Activated CD8-positive, alpha-beta memory T cell treated with anti-CD3 and anti-CD28 coated beads, Interleukin-2, amount 50 U/mL, for 24 hours (primary cell): ENCODE measurements around the gene SND1.

ENCODE experiments used
- DNase-seq: peaks from one replicate; pipeline ENCODE4 v3.0.0-alpha.2; 2020; ENCODE audit errors: extremely low read depth

Gene SND1

GRCh38 chr7:127870231-127870907, 218.4 kb downstream of the SND1 start:
- DNase-seq = no peak

- no peak for DNase-seq
Measured at GRCh38 chr7:127871226-127871625, 219.2 kb downstream of the SND1 start.

- no peak for DNase-seq
Measured at GRCh38 chr7:127872122-127872521, 220.1 kb downstream of the SND1 start.

- DNase-seq = no peak
Measured at GRCh38 chr7:127873151-127873550, 221.2 kb downstream of the SND1 start.

GRCh38 chr7:127873715-127874636, 222.0 kb downstream of the SND1 start:
- DNase-seq = no peak

GRCh38 chr7:127874951-127875608, 223.1 kb downstream of the SND1 start:
- no peak for DNase-seq

- DNase-seq = no peak
Measured at GRCh38 chr7:127876393-127876792, 224.4 kb downstream of the SND1 start.

GRCh38 chr7:127877951-127878350, 226.0 kb downstream of the SND1 start:
- DNase-seq = no peak

GRCh38 chr7:127878791-127879190, 226.8 kb downstream of the SND1 start:
- DNase-seq = no peak

- no peak for DNase-seq
Measured at GRCh38 chr7:127879436-127879835, 227.4 kb downstream of the SND1 start.

- DNase-seq = no peak
Measured at GRCh38 chr7:127879942-127880341, 227.9 kb downstream of the SND1 start.

- DNase-seq = no peak
Measured at GRCh38 chr7:127880454-127880853, 228.5 kb downstream of the SND1 start.

GRCh38 chr7:127881564-127881963, 229.6 kb downstream of the SND1 start:
- DNase-seq = no peak

- DNase-seq = no peak
Measured at GRCh38 chr7:127882313-127882920, 230.4 kb downstream of the SND1 start.

- no peak for DNase-seq
Measured at GRCh38 chr7:127884066-127884559, 232.1 kb downstream of the SND1 start.

GRCh38 chr7:127885222-127885772, 233.3 kb downstream of the SND1 start:
- no peak for DNase-seq

GRCh38 chr7:127885843-127886242, 233.8 kb downstream of the SND1 start:
- DNase-seq = no peak

- no peak for DNase-seq
Measured at GRCh38 chr7:127886248-127886647, 234.3 kb downstream of the SND1 start.

GRCh38 chr7:127887096-127887495, 235.1 kb downstream of the SND1 start:
- DNase-seq = no peak

GRCh38 chr7:127887631-127888030, 235.6 kb downstream of the SND1 start:
- no peak for DNase-seq

- DNase-seq = no peak
Measured at GRCh38 chr7:127888411-127888810, 236.4 kb downstream of the SND1 start.

GRCh38 chr7:127888825-127889224, 236.8 kb downstream of the SND1 start:
- DNase-seq = no peak
